ENCODE results near the gene ASPSCR1. TPM values are rescaled to one million over a fixed set of nuclear protein-coding genes. Genes with fewer than 3 reads are reported as not detected.

The ASPSCR1 gene
- total RNA-seq, 3 donors from 2014 or later = 33.1 to 35.2 (median 34.5) TPM

DNA sequence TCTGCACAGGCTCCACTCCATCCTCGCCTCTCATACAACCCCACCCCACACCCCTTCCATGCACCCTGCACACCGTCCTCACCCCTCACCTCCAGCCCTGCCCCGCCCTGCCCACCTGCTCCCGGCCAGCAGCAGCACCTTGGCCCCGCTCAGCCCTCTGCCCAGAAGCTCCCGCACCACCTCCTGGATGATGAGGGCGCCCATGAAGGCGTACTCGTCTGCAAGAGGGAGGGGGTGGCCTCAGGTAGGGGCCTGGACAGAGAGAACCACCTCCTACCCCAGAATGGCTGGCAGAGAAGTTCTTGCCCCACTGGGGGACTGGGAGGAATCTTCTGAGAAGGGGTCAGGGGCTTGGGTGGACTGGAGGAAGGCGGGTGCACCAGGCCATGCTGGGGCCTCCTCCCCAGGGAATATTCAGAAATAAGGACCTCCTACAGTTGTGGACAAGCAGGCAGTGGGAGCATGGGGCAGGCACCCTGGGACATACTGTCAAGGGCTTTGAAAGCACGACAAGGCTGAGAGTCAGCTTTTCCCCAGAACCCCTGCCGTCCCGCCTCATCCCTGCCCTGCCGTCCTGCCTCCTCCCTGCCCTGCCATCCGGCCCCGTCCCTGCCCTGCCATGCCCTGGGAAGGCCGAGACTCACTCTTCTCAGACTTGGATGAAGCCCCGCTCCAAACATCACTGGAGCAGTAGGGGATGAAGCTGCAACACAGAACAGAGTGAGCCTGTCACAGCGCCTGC lies 19.6 kb upstream of the ASPSCR1 start:
- no peak for ATAC-seq
- no peaks in the 10 kb centered on the region for H3K36me3 ChIP-seq (ENCODE audit: low read depth)
- H3K4me1 ChIP-seq (ENCODE audit: low read depth) = peaks cover 22% of the 10 kb centered on the region
- no peak for DNase-seq
- H3K4me3 ChIP-seq = no peak overlapping the region
- no peaks in the 10 kb centered on the region for H3K9me3 ChIP-seq
- intact Hi-C loops (cut with DNase I, micrococcal nuclease) = no loop called here
- no peak for TF ChIP-seq CTCF (IDR thresholded peaks at IDR 0.05)

- ATAC-seq (no peak), DNase-seq (no peak)
- intact Hi-C loops (cut with DNase I, micrococcal nuclease) = no loop called here
- Histone ChIP-seq H3K4me3 (no peak overlapping the region), H3K36me3 (ENCODE audit: low read depth) (no peaks in the 10 kb centered on the region), H3K4me1 (ENCODE audit: low read depth) (peaks cover 22% of the 10 kb centered on the region), H3K9me3 (no peaks in the 10 kb centered on the region)
- no peak for TF ChIP-seq CTCF (IDR thresholded peaks at IDR 0.05)
These were observed 18.6 kb upstream of the ASPSCR1 start for GRCh38 chr17:81958633-81959342.

DNA sequence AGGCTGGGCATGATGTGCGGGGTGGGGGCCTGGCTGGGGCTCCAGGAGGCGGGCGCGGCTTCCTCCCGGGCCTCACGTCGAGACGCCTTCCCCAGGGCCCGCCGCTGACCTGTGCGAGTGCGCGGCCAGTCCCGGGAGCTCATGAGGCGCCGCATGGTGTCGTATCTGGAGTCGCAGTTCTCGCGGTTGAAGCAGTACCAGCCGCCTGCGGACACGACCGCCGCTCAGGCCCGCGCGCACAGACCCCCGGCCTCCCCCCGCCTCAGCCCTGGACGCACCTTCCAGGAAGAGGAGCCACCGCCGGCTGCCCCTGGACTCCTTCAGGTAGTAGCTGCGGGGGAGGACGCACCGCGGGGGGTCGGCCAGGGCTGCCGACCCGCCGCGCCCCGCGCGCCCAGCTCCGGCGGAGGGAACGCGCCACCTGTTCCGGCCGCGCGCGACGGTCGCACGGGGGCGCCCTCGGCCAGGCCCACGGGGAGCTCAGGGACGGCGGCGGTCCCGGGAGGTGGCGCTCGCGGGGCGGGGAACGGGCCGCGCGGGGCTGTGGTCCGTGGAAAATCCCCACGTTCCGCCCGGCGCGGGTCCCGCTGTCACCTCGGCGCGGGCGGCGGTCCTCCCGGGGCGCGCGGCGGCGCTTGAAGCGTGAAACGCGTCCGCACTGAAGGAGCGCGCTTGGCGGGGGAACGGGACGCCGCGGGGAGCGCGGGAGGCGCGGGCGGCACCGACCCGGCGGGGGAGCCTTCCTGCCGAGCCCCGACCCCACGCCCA lies 17.9 kb upstream of the ASPSCR1 start:
- ATAC-seq (peak; percentile 93), DNase-seq (peak; percentile 73 to 86 (median 83))
- TF ChIP-seq CTCF (IDR thresholded peaks at IDR 0.05) = peak; percentile 93
- Histone ChIP-seq H3K4me1 (ENCODE audit: low read depth) (peaks cover 22% of the 10 kb centered on the region), H3K9me3 (no peaks in the 10 kb centered on the region), H3K36me3 (ENCODE audit: low read depth) (no peaks in the 10 kb centered on the region), H3K4me3 (no peak overlapping the region)
- intact Hi-C loops (cut with DNase I, micrococcal nuclease) = loop anchor here in 1 of 2 donors (5.0 kb wide), 1 partner anchor 58 kb away; no protein-coding TSS in a partner anchor

DNA sequence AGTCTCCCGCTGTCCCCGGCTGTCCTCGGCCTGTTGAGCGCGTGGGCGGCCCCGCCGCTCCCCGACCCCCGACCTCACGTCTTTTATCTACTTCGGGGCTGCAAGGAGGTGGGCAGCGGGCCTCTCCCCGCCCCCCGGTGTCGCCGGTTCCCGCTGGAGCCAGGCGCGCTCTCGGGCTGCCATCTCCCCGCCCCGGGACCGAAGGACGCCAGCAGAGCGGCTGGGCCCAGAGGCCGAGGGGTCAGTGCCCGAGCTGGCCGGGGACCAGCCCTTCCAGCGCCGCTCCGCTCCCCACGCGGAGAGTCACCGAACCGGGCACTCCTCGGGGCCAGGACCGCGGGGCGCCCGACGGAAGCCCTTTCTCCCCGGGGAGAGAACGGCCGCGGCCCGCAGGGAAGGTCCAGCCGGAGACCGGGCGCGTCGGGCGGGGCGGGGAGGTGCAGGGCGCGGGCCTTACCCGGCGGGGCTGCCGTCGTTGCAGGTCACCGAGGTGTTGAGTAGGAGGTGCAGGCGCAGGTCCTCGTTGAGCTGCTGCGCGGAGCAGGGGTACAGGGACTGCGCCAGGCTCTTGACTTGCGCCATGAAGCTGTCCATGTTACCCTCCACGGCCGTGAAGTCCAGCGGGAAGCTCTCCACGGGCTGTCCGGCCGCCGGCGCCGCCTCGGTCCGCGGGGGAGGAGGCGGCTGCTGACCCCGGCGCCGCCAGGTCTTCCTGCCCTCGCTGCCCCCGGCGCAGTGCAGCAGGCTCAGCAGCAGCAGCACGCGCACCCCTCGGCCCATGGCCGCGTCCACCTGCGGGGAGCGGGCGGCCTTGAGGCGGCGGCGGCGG lies 17.1 kb upstream of the ASPSCR1 start:
- H3K36me3 ChIP-seq (ENCODE audit: low read depth) = no peaks in the 10 kb centered on the region
- peak; percentile 38 for ATAC-seq
- TF ChIP-seq CTCF (IDR thresholded peaks at IDR 0.05) = no peak
- H3K4me3 ChIP-seq = no peak overlapping the region
- no peaks in the 10 kb centered on the region for H3K9me3 ChIP-seq
- intact Hi-C loops (cut with DNase I, micrococcal nuclease) = loop anchor here in 1 of 2 donors (5.0 kb wide), 1 partner anchor 57 kb away; no protein-coding TSS in a partner anchor
- peak in 1 of 3 donors; percentile 47 for DNase-seq
- H3K4me1 ChIP-seq (ENCODE audit: low read depth) = peaks cover 22% of the 10 kb centered on the region

GRCh38 chr17:81961087-81961511 lies 16.3 kb upstream of the ASPSCR1 start, which contains the start of gene NOTUM:
NOTUM (minus strand) TSS chr17:81961187; CDS start chr17:81960909, 278 bp downstream.
- peaks cover 22% of the 10 kb centered on the region for H3K4me1 ChIP-seq (ENCODE audit: low read depth)
- intact Hi-C loops (cut with DNase I, micrococcal nuclease) = loop anchor here in 1 of 2 donors (5.0 kb wide), 1 partner anchor 56 kb away; no protein-coding TSS in a partner anchor
- no peak for TF ChIP-seq CTCF (IDR thresholded peaks at IDR 0.05)
- no peaks in the 10 kb centered on the region for H3K36me3 ChIP-seq (ENCODE audit: low read depth)
- ATAC-seq = no peak
- no peaks in the 10 kb centered on the region for H3K9me3 ChIP-seq
- peak in 1 of 3 donors; percentile 43 for DNase-seq
- H3K4me3 ChIP-seq = no peak within 1 kb of the TSS

Data from mucosa of descending colon (tissue), 3 donors.